GM08714 (cell line): ENCODE results near the gene CLN6.
A peak's percentile ranks its signal among the peaks of the same experiment; 100 is the strongest.
"Not testable (repeated sequence)": the region's sequence is repeated elsewhere in the genome, so short reads cannot be mapped to it uniquely, and the experiment has no call there.

Experiments used
- H3K4me3 ChIP-seq: fragments of 200-500 bp; sonication (Bioruptor generic); 2 replicates; pipeline ENCODE4 v1.5.1; 2014; ENCODE audit warnings: mild to moderate bottlenecking, low read length, inconsistent platforms
- ZNF274 ChIP-seq: IDR thresholded peaks from 2 replicates; pipeline ENCODE4 v1.6.1; 2012; ENCODE audit warnings: mild to moderate bottlenecking, low read depth, low read length

The CLN6 gene

GRCh38 chr15:68232449-68232848 is 2.9 kb upstream of the CLN6 start:
- H3K4me3 ChIP-seq, result no peak overlapping the region
- no peak for TF ChIP-seq ZNF274

- TF ChIP-seq ZNF274, result no peak
- H3K4me3 ChIP-seq, result no peak overlapping the region
Observed at GRCh38 chr15:68231102-68231818, 1.7 kb upstream of the CLN6 start.

- no peak for TF ChIP-seq ZNF274
Observed at GRCh38 chr15:68230157-68231100, 901 bp upstream of the CLN6 start.

GRCh38 chr15:68228971-68229385 is 550 bp downstream of the CLN6 start:
- peak overlapping the region; percentile 68 for H3K4me3 ChIP-seq
- TF ChIP-seq ZNF274, result no peak

More at GRCh38 chr15:68230157-68231100, 901 bp upstream of the CLN6 start:
- peak overlapping the region; percentile 53; the same call in 1 of the 2 replicates for H3K4me3 ChIP-seq

- peak overlapping the region; percentile 68 for H3K4me3 ChIP-seq
- TF ChIP-seq ZNF274, result no peak
Observed at GRCh38 chr15:68228143-68228970, 1.2 kb downstream of the CLN6 start.

GRCh38 chr15:68227643-68228142 is 1.8 kb downstream of the CLN6 start:
- no peak for TF ChIP-seq ZNF274
- peak overlapping the region; percentile 68; the same call in 1 of the 2 replicates for H3K4me3 ChIP-seq

- not testable (repeated sequence) for H3K4me3 ChIP-seq
Observed at GRCh38 chr15:68225442-68225841, 4.1 kb downstream of the CLN6 start.

GRCh38 chr15:68224546-68225250 is 4.8 kb downstream of the CLN6 start:
- TF ChIP-seq ZNF274, result no peak
- H3K4me3 ChIP-seq, result peak overlapping the region; percentile 2; the same call in 1 of the 2 replicates

- no peak overlapping the region for H3K4me3 ChIP-seq
- TF ChIP-seq ZNF274, result no peak
Observed at GRCh38 chr15:68224108-68224507, 5.4 kb downstream of the CLN6 start.

GRCh38 chr15:68223171-68223570 is 6.4 kb downstream of the CLN6 start:
- no peak for TF ChIP-seq ZNF274
- no peak overlapping the region for H3K4me3 ChIP-seq

- H3K4me3 ChIP-seq, result not testable (repeated sequence)
Observed at GRCh38 chr15:68222432-68222743, 7.1 kb downstream of the CLN6 start.

- H3K4me3 ChIP-seq, result not testable (repeated sequence)
Observed at GRCh38 chr15:68221530-68222431, 7.7 kb downstream of the CLN6 start.

- H3K4me3 ChIP-seq, result no peak overlapping the region
- TF ChIP-seq ZNF274, result no peak
Observed at GRCh38 chr15:68220967-68221366, 8.6 kb downstream of the CLN6 start.
